ENCODE data around the gene PYCR2. TPM values are rescaled to one million over a fixed set of nuclear protein-coding genes. Genes with fewer than 3 reads are reported as not detected.

PYCR2 gene
- total RNA-seq, 1 donor: 34.3 TPM

- DNase-seq (ENCODE audit: low read depth): no peak
- H3K4me3 ChIP-seq (ENCODE audit: low read depth, low read length): no peak overlapping the region
- no peak for TF ChIP-seq CTCF (IDR thresholded peaks at IDR 0.05; ENCODE audit: insufficient read depth, low read length)
Measured at GRCh38 chr1:225870911-225871310, 53.1 kb downstream of the PYCR2 start.

Small RNA genes lying within 50 kb of the gene (small RNA-seq; reads per million reads assigned to genes)
- gene AL117348.1 (not detected), gene NDUFA3P3 (not detected)

Other genes with a start within 250 kb of the PYCR2 start
- 117 and 330 TPM in 2 replicates for gene SRP9, start 146.4 kb downstream of the PYCR2 start, total RNA-seq (ENCODE audit: low replicate concordance)
- 39.4 and 57.6 TPM in 2 replicates for gene EPHX1, start 114.1 kb downstream of the PYCR2 start, total RNA-seq (ENCODE audit: low replicate concordance)
- gene TMEM63A, start 41.9 kb downstream of the PYCR2 start, total RNA-seq (ENCODE audit: low replicate concordance): 21.4 and 26.4 TPM in 2 replicates
- not detected in 2 replicates for gene LEFTY1, start 35.1 kb downstream of the PYCR2 start, total RNA-seq (ENCODE audit: low replicate concordance)
- 0.09 TPM in 1 of 2 replicates, not detected in the other for gene LEFTY2, start 17.0 kb upstream of the PYCR2 start, total RNA-seq (ENCODE audit: low replicate concordance)
- gene SDE2, start 75.1 kb upstream of the PYCR2 start, total RNA-seq (ENCODE audit: low replicate concordance): 21.6 and 26.2 TPM in 2 replicates
- 56.7 and 164 TPM in 2 replicates for gene H3-3A, start 138.5 kb upstream of the PYCR2 start, total RNA-seq (ENCODE audit: low replicate concordance)

Data from fibroblast of the aortic adventitia (primary cell).